ENCODE results near the gene CLK2.

CLK2 gene

GRCh38 chr1:155266553-155266952 is 6.8 kb downstream of the CLK2 start:
- Histone ChIP-seq H3K4me3 (ENCODE audit: low read length in 2 of 2) (no peak overlapping the region), H2BK15ac (ENCODE audit: low read length) (no peak overlapping the region), H2AFZ (ENCODE audit: low read length) (no peak overlapping the region), H3K4ac (ENCODE audit: low read length) (no peak overlapping the region), H3K36me3 (replicated peaks in 1 of 2; ENCODE audit: control insufficient read depth in 2 of 2, insufficient read depth in 2 of 2, low read length in 2 of 2) (peaks cover 66 to 89% of the 10 kb centered on the region in 2 donors), H2BK12ac (ENCODE audit: low read length) (no peak overlapping the region), H4K91ac (ENCODE audit: low read depth, low read length, poor library complexity) (no peak overlapping the region), H3K9me3 (replicated peaks in 1 of 2; ENCODE audit: control insufficient read depth in 2 of 2, insufficient read depth in 1 of 2, low read depth in 1 of 2, low read length in 2 of 2) (no peaks in the 10 kb centered on the region), H2AK5ac (ENCODE audit: low read depth, low read length) (no peak overlapping the region), H3K14ac (ENCODE audit: low read length) (no peak overlapping the region), H4K8ac (ENCODE audit: low read depth, low read length) (no peak overlapping the region), H2BK120ac (ENCODE audit: low read depth, low read length) (no peak overlapping the region), H3K4me2 (ENCODE audit: insufficient read depth, low read length, poor library complexity, severe bottlenecking) (no peak overlapping the region), H3K4me1 (ENCODE audit: control insufficient read depth in 2 of 2, insufficient read depth in 1 of 2, low read depth in 1 of 2, low read length in 2 of 2) (peaks cover 2 to 3% of the 10 kb centered on the region in 2 donors), H3K9ac (ENCODE audit: low read depth, low read length, poor library complexity) (no peak overlapping the region), H3K23ac (ENCODE audit: low read depth, low read length, poor library complexity) (no peak overlapping the region), H3K27ac (replicated peaks; ENCODE audit: low read length) (no peak overlapping the region), H3K18ac (ENCODE audit: low read length) (no peak overlapping the region), H3K79me1 (ENCODE audit: low read depth, low read length) (peaks cover 3% of the 10 kb centered on the region), H2BK5ac (ENCODE audit: low read length) (no peak overlapping the region), H3K27me3 (ENCODE audit: control insufficient read depth in 3 of 3, insufficient read depth in 3 of 3, low read depth in 1 of 3, low read length in 3 of 3) (no peaks in the 10 kb centered on the region)
- DNase-seq (ENCODE audit: low spot score): no peak
- no CpG with 5 or more reads among the region's 6 CpGs for WGBS, 2 donors (ENCODE audit: extremely low coverage in 2 of 2, insufficient read length in 2 of 2, insufficient replicate concordance in 1 of 2)

- Histone ChIP-seq H3K23ac (ENCODE audit: low read depth, low read length, poor library complexity) (no peak overlapping the region), H3K9ac (ENCODE audit: low read depth, low read length, poor library complexity) (no peak overlapping the region), H2AK5ac (ENCODE audit: low read depth, low read length) (no peak overlapping the region), H2AFZ (ENCODE audit: low read length) (no peak overlapping the region), H2BK15ac (ENCODE audit: low read length) (no peak overlapping the region), H3K27ac (replicated peaks; ENCODE audit: low read length) (no peak overlapping the region), H3K14ac (ENCODE audit: low read length) (no peak overlapping the region), H4K8ac (ENCODE audit: low read depth, low read length) (no peak overlapping the region), H3K27me3 (ENCODE audit: control insufficient read depth in 3 of 3, insufficient read depth in 3 of 3, low read depth in 1 of 3, low read length in 3 of 3) (no peaks in the 10 kb centered on the region), H2BK120ac (ENCODE audit: low read depth, low read length) (no peak overlapping the region), H3K18ac (ENCODE audit: low read length) (no peak overlapping the region), H3K4me1 (ENCODE audit: control insufficient read depth in 2 of 2, insufficient read depth in 1 of 2, low read depth in 1 of 2, low read length in 2 of 2) (peaks cover 7 to 11% of the 10 kb centered on the region in 2 donors), H3K4me2 (ENCODE audit: insufficient read depth, low read length, poor library complexity, severe bottlenecking) (no peak overlapping the region), H3K4ac (ENCODE audit: low read length) (no peak overlapping the region), H2BK12ac (ENCODE audit: low read length) (no peak overlapping the region), H3K36me3 (replicated peaks in 1 of 2; ENCODE audit: control insufficient read depth in 2 of 2, insufficient read depth in 2 of 2, low read length in 2 of 2) (peaks cover 45 to 73% of the 10 kb centered on the region in 2 donors), H3K4me3 (ENCODE audit: low read length in 2 of 2) (no peak overlapping the region), H3K79me1 (ENCODE audit: low read depth, low read length) (peaks cover 6% of the 10 kb centered on the region), H3K9me3 (replicated peaks in 1 of 2; ENCODE audit: control insufficient read depth in 2 of 2, insufficient read depth in 1 of 2, low read depth in 1 of 2, low read length in 2 of 2) (no peaks in the 10 kb centered on the region), H2BK5ac (ENCODE audit: low read length) (no peak overlapping the region), H4K91ac (ENCODE audit: low read depth, low read length, poor library complexity) (no peak overlapping the region)
- no CpG with 5 or more reads among the region's 11 CpGs for WGBS, 2 donors (ENCODE audit: extremely low coverage in 2 of 2, insufficient read length in 2 of 2, insufficient replicate concordance in 1 of 2)
- no peak for DNase-seq (ENCODE audit: low spot score)
These were observed 10.2 kb downstream of the CLK2 start for GRCh38 chr1:155263067-155263466.

GRCh38 chr1:155261852-155262673 is 11.2 kb downstream of the CLK2 start, which contains the start of gene SCAMP3:
TSS of gene SCAMP3 (minus strand) at chr1:155262360. CDS start at chr1:155262151, 209 bp downstream.
- Histone ChIP-seq H3K27ac (replicated peaks; ENCODE audit: low read length) (peak within 1 kb of the TSS; percentile 83), H3K36me3 (replicated peaks in 1 of 2; ENCODE audit: control insufficient read depth in 2 of 2, insufficient read depth in 2 of 2, low read length in 2 of 2) (peaks cover 37 to 69% of the 10 kb centered on the region in 2 donors), H3K23ac (ENCODE audit: low read depth, low read length, poor library complexity) (peak within 1 kb of the TSS; percentile 95), H3K4ac (ENCODE audit: low read length) (no peak within 1 kb of the TSS), H3K27me3 (ENCODE audit: control insufficient read depth in 3 of 3, insufficient read depth in 3 of 3, low read depth in 1 of 3, low read length in 3 of 3) (no peaks in the 10 kb centered on the region), H3K4me2 (ENCODE audit: insufficient read depth, low read length, poor library complexity, severe bottlenecking) (peak within 1 kb of the TSS; percentile 95), H3K9me3 (replicated peaks in 1 of 2; ENCODE audit: control insufficient read depth in 2 of 2, insufficient read depth in 1 of 2, low read depth in 1 of 2, low read length in 2 of 2) (no peaks in the 10 kb centered on the region), H3K18ac (ENCODE audit: low read length) (peak within 1 kb of the TSS; percentile 92), H3K14ac (ENCODE audit: low read length) (no peak within 1 kb of the TSS), H2BK15ac (ENCODE audit: low read length) (no peak within 1 kb of the TSS), H4K8ac (ENCODE audit: low read depth, low read length) (no peak within 1 kb of the TSS), H2BK5ac (ENCODE audit: low read length) (no peak within 1 kb of the TSS), H3K4me1 (ENCODE audit: control insufficient read depth in 2 of 2, insufficient read depth in 1 of 2, low read depth in 1 of 2, low read length in 2 of 2) (peaks cover 7 to 11% of the 10 kb centered on the region in 2 donors), H2BK12ac (ENCODE audit: low read length) (no peak within 1 kb of the TSS), H4K91ac (ENCODE audit: low read depth, low read length, poor library complexity) (no peak within 1 kb of the TSS), H3K79me1 (ENCODE audit: low read depth, low read length) (peaks cover 6% of the 10 kb centered on the region), H2BK120ac (ENCODE audit: low read depth, low read length) (no peak within 1 kb of the TSS), H2AFZ (ENCODE audit: low read length) (peak within 1 kb of the TSS; percentile 89), H3K4me3 (ENCODE audit: low read length in 2 of 2) (peak within 1 kb of the TSS; percentile 80 to 94), H2AK5ac (ENCODE audit: low read depth, low read length) (peak within 1 kb of the TSS; percentile 76), H3K9ac (ENCODE audit: low read depth, low read length, poor library complexity) (peak within 1 kb of the TSS; percentile 90)
- DNase-seq (ENCODE audit: low spot score): peak; percentile 94
- no CpG with 5 or more reads among the region's 47 CpGs for WGBS, 2 donors (ENCODE audit: extremely low coverage in 2 of 2, insufficient read length in 2 of 2, insufficient replicate concordance in 1 of 2)

GRCh38 chr1:155261493-155261851 is 11.8 kb downstream of the CLK2 start:
- H2BK120ac ChIP-seq (ENCODE audit: low read depth, low read length): no peak overlapping the region
- peaks cover 33 to 69% of the 10 kb centered on the region in 2 donors for H3K36me3 ChIP-seq (replicated peaks in 1 of 2; ENCODE audit: control insufficient read depth in 2 of 2, insufficient read depth in 2 of 2, low read length in 2 of 2)
- H2BK15ac ChIP-seq (ENCODE audit: low read length): no peak overlapping the region
- H3K4ac ChIP-seq (ENCODE audit: low read length): no peak overlapping the region
- H3K23ac ChIP-seq (ENCODE audit: low read depth, low read length, poor library complexity): no peak overlapping the region
- no peak overlapping the region for H2BK12ac ChIP-seq (ENCODE audit: low read length)
- peak overlapping the region; percentile 95 for H3K4me2 ChIP-seq (ENCODE audit: insufficient read depth, low read length, poor library complexity, severe bottlenecking)
- H3K9me3 ChIP-seq (replicated peaks in 1 of 2; ENCODE audit: control insufficient read depth in 2 of 2, insufficient read depth in 1 of 2, low read depth in 1 of 2, low read length in 2 of 2): no peaks in the 10 kb centered on the region
- H3K18ac ChIP-seq (ENCODE audit: low read length): peak overlapping the region; percentile 5
- H3K4me3 ChIP-seq (ENCODE audit: low read length in 2 of 2): peak overlapping the region; percentile 80 to 94
- H3K27me3 ChIP-seq (ENCODE audit: control insufficient read depth in 3 of 3, insufficient read depth in 3 of 3, low read depth in 1 of 3, low read length in 3 of 3): no peaks in the 10 kb centered on the region
- peaks cover 7 to 11% of the 10 kb centered on the region in 2 donors for H3K4me1 ChIP-seq (ENCODE audit: control insufficient read depth in 2 of 2, insufficient read depth in 1 of 2, low read depth in 1 of 2, low read length in 2 of 2)
- WGBS, 2 donors (ENCODE audit: extremely low coverage in 2 of 2, insufficient read length in 2 of 2, insufficient replicate concordance in 1 of 2): no CpG with 5 or more reads among the region's 9 CpGs
- H2AK5ac ChIP-seq (ENCODE audit: low read depth, low read length): peak overlapping the region; percentile 76
- no peak for DNase-seq (ENCODE audit: low spot score)
- H3K79me1 ChIP-seq (ENCODE audit: low read depth, low read length): peaks cover 6% of the 10 kb centered on the region
- H2BK5ac ChIP-seq (ENCODE audit: low read length): no peak overlapping the region
- peak overlapping the region; percentile 5 for H3K27ac ChIP-seq (replicated peaks; ENCODE audit: low read length)
- no peak overlapping the region for H4K91ac ChIP-seq (ENCODE audit: low read depth, low read length, poor library complexity)
- H2AFZ ChIP-seq (ENCODE audit: low read length): peak overlapping the region; percentile 89
- no peak overlapping the region for H3K14ac ChIP-seq (ENCODE audit: low read length)
- peak overlapping the region; percentile 90 for H3K9ac ChIP-seq (ENCODE audit: low read depth, low read length, poor library complexity)
- no peak overlapping the region for H4K8ac ChIP-seq (ENCODE audit: low read depth, low read length)

Measured in neuronal stem cell (in vitro differentiated cells).